ENCODE results near the gene PGAM1. TPM values are rescaled to one million over a fixed set of nuclear protein-coding genes. Genes with fewer than 3 reads are reported as not detected.

PGAM1 gene
- total and polyA plus RNA-seq, 2 of the 13 experiments (the other 11 are each of a cell fraction or from before 2014, with no cell fraction given): 354 to 483 TPM

DNA sequence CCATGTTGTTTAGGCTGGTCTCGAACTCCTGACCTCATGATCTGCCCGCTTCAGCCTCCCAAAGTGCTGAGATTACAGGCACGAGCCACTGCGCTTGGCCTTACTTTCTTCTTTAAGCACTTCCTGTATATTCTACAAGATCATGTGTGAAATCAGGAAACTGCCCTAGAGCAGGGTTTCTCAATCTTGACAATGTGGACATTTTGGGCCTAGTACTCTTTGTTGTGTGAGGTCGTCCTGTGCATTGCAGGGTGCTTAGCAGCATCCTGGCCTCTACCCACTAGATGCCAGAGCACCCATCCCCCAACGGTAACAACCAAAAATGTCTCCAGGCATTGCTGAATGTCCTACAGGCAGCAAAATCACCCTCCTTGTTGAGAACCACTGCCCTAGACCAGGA, 49.6 kb upstream of the PGAM1 start:
- H3K27me3 ChIP-seq (ENCODE audit: control insufficient read depth in 1 of 2, insufficient read depth in 2 of 2, low read length in 2 of 2): no peaks in the 10 kb centered on the region
- H3K9me3 ChIP-seq (ENCODE audit: low read length): no peaks in the 10 kb centered on the region
- H3K36me3 ChIP-seq (replicated peaks in 1 of 2; ENCODE audit: control insufficient read depth in 1 of 2, insufficient read depth in 2 of 2, low read length in 2 of 2): peaks cover 43 to 69% of the 10 kb centered on the region in 2 experiments; a peak in 4 of 5 replicates
- no peak for FAIRE-seq
- no peak overlapping the region for H2AFZ ChIP-seq (ENCODE audit: low read length)
- H4K20me1 ChIP-seq (ENCODE audit: insufficient read depth, low read length): no peaks in the 10 kb centered on the region
- ChIA-PET POLR2A (no interaction called here), CTCF (ENCODE audit: low intra/inter-chr PET ratio, low total read pairs) (no interaction called here)
- no peak overlapping the region for H3K9ac ChIP-seq (ENCODE audit: insufficient read depth, low read depth, low read length)
- ATAC-seq: no peak
- H3K4me1 ChIP-seq (ENCODE audit: insufficient read depth, low read length): no peaks in the 10 kb centered on the region
- no peaks in the 10 kb centered on the region for H3K79me2 ChIP-seq (ENCODE audit: insufficient read depth, low read length)
- H3K4me2 ChIP-seq (ENCODE audit: low read depth, low read length): no peak overlapping the region
- H3K27ac ChIP-seq (ENCODE audit: extremely low read length, insufficient read depth, low read length): no peak overlapping the region
- BruUV-seq (replicated peaks): no TSS peak
- no peak overlapping the region for H3K4me3 ChIP-seq (replicated peaks in 1 of 3; ENCODE audit: insufficient read depth in 1 of 3, low read depth in 2 of 3, low read length in 3 of 3)
- in situ Hi-C loops (cut with HindIII; ENCODE audit: extremely low pct_ligation_motif_present, low pct_unique_long_range_greater_than_20kb): no loop called here
- intact Hi-C loops (cut with micrococcal nuclease; ENCODE audit: unreplicated experiment): no loop called here
- DNase-seq (ENCODE audit: low spot score): no peak
- no peak for TF ChIP-seq ERF (CRISPR knock-in tag; IDR thresholded peaks at IDR 0.05)
- no peak for TF ChIP-seq ZNF101 (CRISPR knock-in tag; IDR thresholded peaks at IDR 0.05; ENCODE audit: borderline replicate concordance, low read depth)
- TF ChIP-seq KLF9 (CRISPR knock-in tag; IDR thresholded peaks at IDR 0.05; ENCODE audit: low read depth): no peak
- no peak for TF ChIP-seq ZNF816 (CRISPR knock-in tag; IDR thresholded peaks at IDR 0.05; ENCODE audit: borderline replicate concordance)
- TF ChIP-seq, protein P1, sequence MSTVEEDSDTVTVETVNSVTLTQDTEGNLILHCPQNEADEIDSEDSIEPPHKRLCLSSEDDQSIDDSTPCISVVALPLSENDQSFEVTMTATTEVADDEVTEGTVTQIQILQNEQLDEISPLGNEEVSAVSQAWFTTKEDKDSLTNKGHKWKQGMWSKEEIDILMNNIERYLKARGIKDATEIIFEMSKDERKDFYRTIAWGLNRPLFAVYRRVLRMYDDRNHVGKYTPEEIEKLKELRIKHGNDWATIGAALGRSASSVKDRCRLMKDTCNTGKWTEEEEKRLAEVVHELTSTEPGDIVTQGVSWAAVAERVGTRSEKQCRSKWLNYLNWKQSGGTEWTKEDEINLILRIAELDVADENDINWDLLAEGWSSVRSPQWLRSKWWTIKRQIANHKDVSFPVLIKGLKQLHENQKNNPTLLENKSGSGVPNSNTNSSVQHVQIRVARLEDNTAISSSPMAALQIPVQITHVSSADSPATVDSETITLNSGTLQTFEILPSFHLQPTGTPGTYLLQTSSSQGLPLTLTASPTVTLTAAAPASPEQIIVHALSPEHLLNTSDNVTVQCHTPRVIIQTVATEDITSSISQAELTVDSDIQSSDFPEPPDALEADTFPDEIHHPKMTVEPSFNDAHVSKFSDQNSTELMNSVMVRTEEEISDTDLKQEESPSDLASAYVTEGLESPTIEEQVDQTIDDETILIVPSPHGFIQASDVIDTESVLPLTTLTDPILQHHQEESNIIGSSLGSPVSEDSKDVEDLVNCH (CRISPR knock-in tag; IDR thresholded peaks at IDR 0.05): no peak
- TF ChIP-seq POGZ (CRISPR knock-in tag; IDR thresholded peaks at IDR 0.05): no peak
- TF ChIP-seq ZNF264 (CRISPR knock-in tag; IDR thresholded peaks at IDR 0.05): no peak
- no peak for TF ChIP-seq ZNF720 (CRISPR knock-in tag; IDR thresholded peaks at IDR 0.05)
- TF ChIP-seq ARNT (IDR thresholded peaks at IDR 0.05): no peak
- TF ChIP-seq, protein P2, sequence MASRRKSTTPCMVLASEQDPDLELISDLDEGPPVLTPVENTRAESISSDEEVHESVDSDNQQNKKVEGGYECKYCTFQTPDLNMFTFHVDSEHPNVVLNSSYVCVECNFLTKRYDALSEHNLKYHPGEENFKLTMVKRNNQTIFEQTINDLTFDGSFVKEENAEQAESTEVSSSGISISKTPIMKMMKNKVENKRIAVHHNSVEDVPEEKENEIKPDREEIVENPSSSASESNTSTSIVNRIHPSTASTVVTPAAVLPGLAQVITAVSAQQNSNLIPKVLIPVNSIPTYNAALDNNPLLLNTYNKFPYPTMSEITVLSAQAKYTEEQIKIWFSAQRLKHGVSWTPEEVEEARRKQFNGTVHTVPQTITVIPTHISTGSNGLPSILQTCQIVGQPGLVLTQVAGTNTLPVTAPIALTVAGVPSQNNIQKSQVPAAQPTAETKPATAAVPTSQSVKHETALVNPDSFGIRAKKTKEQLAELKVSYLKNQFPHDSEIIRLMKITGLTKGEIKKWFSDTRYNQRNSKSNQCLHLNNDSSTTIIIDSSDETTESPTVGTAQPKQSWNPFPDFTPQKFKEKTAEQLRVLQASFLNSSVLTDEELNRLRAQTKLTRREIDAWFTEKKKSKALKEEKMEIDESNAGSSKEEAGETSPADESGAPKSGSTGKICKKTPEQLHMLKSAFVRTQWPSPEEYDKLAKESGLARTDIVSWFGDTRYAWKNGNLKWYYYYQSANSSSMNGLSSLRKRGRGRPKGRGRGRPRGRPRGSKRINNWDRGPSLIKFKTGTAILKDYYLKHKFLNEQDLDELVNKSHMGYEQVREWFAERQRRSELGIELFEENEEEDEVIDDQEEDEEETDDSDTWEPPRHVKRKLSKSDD (CRISPR knock-in tag; IDR thresholded peaks at IDR 0.05; ENCODE audit: low read depth): no peak
- TF ChIP-seq, protein P3, sequence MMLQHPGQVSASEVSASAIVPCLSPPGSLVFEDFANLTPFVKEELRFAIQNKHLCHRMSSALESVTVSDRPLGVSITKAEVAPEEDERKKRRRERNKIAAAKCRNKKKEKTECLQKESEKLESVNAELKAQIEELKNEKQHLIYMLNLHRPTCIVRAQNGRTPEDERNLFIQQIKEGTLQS (CRISPR knock-in tag; IDR thresholded peaks at IDR 0.05): no peak
- no peak for TF ChIP-seq SOX5 (CRISPR knock-in tag; IDR thresholded peaks at IDR 0.05; ENCODE audit: borderline replicate concordance)
- TF ChIP-seq POLR2AphosphoS5 (IDR thresholded peaks at IDR 0.05; ENCODE audit: low read depth, low read length): no peak
- TF ChIP-seq, protein P4, sequence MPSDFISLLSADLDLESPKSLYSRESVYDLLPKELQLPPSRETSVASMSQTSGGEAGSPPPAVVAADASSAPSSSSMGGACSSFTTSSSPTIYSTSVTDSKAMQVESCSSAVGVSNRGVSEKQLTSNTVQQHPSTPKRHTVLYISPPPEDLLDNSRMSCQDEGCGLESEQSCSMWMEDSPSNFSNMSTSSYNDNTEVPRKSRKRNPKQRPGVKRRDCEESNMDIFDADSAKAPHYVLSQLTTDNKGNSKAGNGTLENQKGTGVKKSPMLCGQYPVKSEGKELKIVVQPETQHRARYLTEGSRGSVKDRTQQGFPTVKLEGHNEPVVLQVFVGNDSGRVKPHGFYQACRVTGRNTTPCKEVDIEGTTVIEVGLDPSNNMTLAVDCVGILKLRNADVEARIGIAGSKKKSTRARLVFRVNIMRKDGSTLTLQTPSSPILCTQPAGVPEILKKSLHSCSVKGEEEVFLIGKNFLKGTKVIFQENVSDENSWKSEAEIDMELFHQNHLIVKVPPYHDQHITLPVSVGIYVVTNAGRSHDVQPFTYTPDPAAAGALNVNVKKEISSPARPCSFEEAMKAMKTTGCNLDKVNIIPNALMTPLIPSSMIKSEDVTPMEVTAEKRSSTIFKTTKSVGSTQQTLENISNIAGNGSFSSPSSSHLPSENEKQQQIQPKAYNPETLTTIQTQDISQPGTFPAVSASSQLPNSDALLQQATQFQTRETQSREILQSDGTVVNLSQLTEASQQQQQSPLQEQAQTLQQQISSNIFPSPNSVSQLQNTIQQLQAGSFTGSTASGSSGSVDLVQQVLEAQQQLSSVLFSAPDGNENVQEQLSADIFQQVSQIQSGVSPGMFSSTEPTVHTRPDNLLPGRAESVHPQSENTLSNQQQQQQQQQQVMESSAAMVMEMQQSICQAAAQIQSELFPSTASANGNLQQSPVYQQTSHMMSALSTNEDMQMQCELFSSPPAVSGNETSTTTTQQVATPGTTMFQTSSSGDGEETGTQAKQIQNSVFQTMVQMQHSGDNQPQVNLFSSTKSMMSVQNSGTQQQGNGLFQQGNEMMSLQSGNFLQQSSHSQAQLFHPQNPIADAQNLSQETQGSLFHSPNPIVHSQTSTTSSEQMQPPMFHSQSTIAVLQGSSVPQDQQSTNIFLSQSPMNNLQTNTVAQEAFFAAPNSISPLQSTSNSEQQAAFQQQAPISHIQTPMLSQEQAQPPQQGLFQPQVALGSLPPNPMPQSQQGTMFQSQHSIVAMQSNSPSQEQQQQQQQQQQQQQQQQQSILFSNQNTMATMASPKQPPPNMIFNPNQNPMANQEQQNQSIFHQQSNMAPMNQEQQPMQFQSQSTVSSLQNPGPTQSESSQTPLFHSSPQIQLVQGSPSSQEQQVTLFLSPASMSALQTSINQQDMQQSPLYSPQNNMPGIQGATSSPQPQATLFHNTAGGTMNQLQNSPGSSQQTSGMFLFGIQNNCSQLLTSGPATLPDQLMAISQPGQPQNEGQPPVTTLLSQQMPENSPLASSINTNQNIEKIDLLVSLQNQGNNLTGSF (CRISPR knock-in tag; IDR thresholded peaks at IDR 0.05): no peak
- 84% methylated on average over 6 of the region's 6 CpGs for WGBS (ENCODE audit: low lambda C conversion rate)

Data from HepG2 (cell line).